Stimulated activated naive CD8-positive, alpha-beta T cell treated with anti-CD3 and anti-CD28 coated beads, Interleukin-15, Interleukin-2, amounts not matched to agents 100 U/mL and 50 U/mL, for 24 hours (primary cell): ENCODE data around the gene ITCH.
"Not testable (repeated sequence)": the region's sequence is repeated elsewhere in the genome, so short reads cannot be mapped to it uniquely, and the experiment has no call there.

Source experiments
- ATAC-seq: fragments of 150-1000 bp; cut with Tn5 transposase; one replicate; pipeline ENCODE4 v1.10.0; 2021
- DNase-seq: peaks from one replicate; pipeline ENCODE4 v3.0.0; 2021

ITCH gene

DNA sequence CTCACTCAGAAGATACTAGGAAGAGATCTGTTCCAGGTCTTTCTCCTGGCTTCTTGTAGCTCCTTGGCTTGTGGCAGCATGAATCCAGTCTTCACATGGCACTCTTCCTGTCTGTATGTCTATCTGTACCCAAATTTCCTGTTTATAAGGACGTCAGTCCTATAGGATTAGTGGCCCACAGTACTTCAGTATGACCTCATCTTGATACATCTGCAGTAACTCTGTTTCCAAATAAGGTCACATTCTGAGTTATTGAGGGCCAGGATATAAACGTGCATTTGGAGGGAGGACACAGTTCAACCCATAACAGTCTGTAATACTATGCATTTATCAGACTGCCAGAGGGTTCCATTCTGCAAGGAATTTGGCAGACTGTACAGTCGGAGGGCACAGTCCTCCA lies 95.6 kb downstream of the ITCH start:
- DNase-seq (no peak), ATAC-seq (no peak)

DNA sequence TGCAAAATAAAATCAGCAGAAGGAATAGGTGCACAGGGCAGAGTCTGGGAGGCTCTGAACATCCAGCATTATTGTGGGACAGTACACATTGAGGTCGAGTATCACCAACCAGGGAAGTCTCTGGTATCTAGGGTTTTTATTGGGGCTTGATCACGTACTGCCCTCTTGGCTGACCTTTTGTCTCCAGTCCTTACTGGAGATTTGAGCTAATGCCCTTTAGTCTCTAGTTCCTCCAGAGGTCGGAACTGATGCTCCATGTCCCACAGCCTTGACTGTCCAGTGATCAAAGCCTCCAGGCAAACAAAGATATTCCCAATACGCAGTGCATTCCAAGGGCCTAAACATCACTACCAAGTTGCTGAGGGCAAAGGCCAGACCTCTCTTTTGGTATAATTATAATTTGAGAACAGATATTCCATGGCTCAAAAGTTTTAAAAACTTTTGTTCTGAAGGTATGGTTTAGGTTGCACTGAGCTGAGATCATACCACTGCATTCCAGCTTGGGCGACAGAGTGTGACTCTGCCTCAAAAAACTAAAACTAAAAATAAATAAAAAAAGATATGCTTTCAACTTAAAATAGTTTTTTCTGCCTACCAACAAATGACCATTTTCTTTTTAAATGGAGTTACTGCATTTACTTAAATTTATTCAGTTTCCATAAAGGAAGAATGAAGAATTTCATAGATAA lies 96.3 kb downstream of the ITCH start:
- ATAC-seq (no peak), DNase-seq (no peak)

DNA sequence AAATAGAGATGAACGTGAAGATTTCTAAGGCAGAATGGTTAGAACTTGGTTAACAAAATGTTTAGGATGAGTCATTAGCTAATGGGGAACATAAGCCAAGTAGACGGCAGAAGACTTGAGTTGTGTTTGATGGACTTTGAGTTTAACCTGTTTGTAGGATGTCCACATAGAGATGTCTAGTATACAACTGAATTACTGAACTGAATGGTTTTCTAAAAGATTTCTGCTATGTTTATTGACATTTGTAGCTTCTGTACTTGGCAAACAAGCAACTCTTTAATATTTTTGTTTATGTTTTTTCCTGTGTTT lies 98.7 kb downstream of the ITCH start:
- no peak for DNase-seq
- ATAC-seq: no peak

DNA sequence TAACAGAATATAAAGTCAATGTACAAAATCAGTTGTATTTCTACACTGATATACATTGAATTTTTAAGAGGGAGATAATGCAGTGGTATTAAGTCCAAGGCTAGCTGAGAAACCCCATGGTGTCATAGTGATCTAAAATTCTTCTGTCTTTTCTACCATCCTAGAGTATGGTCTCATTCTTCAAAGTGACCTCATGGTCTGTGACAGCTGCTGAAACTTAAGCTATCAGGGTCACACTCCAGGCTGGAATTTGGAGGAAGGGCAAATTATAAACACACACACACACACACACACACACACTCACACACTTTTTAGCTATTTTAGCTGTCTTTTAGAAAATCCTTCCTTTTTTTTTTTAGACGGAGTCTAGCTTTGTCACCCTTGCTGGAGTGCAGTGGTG lies 105.9 kb downstream of the ITCH start:
- DNase-seq: no peak
- ATAC-seq: no peak

DNA sequence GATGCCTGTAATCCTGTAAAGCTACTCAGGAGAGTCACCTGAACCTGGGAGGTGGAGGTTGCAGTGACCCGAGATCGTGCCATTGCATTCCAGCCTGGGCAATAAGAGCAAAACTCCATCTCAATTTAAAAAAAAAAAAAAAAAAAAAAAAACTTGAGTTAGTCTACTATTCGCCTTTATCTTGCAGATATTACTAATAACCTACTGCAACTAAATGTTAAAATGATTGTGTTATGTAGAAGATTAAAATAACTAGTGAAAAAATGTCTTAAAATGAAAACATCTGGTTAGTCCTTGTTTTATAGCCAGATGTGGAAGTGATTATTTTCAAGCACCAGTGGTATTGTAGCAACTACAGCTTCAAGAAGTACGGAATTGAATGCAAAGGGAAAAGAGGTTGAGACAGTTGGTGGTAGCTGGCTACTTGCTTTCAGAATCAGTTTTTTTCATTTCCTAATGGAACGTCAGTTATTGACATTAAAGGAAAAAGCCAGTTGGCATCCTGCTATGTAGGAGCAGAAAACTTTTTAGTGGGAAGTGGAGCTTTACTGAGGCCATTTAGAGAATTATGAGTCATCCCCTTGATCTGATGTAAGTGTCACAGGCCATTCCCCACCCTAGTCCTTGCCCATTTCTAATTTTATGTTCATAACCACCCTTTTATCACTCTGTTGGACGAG lies 109.3 kb downstream of the ITCH start:
- no peak for DNase-seq
- ATAC-seq: no peak

DNA sequence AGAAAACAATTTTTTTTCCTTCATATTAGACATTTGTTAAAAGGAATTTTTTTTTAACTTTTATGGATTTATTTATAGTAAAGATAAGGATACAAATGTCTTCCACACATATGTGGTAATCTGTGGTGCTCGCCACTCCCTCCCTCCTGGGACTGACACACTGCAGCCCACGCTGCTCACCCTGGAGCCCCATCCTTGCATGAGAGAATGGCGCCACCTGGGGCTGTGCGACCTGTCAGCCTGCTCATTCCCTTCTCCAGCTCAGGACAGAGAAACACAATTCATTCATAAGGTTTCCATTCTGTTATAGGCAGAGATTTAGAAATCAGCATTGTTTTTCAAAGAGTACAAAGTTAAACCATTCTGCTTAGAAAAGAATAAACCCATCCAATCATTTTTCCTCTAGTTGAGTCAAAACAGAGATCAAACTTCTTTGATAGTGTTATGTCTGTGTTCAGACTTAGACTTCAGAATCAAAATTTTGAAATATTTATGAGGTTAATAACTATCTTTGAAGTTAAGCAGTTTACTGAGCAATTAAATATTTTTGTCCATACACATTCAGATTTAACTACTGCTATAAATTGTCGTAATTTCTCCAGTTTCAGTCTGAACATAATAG lies 110.3 kb downstream of the ITCH start:
- DNase-seq (peak; percentile 55), ATAC-seq (peak; percentile 63)

DNA sequence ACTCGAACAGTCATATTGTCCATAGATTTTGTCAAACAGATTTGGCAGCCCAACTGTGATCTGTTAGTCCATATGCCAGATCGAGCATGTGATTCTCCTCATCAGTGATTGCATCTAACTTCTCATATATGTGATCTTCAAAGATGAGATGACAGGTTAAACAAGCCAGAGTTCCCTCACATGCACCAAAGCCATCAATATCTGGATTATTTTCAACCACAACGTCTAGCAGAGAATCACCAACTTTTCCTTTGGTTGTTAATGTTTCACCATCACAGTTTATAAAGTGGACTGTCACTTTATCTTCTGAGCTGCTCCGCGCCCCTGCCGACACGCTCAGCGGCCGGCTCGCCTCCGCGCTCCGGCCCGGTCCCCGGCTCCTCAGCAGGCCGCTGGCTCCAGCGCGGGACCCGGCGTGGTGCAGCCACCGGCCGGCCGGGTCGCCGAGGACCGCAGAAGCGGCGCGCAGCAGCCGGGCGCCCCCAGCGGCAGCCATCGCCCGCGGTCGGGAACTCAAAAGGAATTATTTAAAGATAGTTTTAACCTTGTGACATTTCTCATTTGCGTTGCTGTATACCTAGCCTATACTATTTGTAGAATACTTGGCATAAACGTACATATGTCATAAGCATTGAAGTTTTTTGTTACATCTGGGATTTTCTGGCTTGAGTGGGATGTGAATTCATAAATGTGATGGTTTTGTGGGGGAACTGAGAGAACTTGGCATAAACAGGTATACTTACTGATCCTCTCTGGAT lies 113.1 kb downstream of the ITCH start:
- peak; percentile 66 for ATAC-seq

DNA sequence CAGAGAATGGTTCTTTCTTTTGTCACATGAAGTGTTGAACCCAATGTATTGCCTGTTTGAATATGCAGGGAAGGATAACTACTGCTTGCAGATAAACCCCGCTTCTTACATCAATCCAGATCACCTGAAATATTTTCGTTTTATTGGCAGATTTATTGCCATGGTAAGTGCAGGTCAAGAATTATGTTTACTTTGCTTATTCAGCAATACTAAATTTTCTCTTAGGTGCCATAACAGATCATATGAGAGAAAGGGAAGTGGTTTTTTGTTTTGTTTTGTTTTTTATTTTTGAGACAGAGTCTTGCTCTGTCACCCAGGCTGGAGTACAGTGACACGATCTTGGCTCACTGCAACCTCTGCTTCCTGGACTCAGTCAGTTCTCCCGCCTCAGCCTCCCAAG lies 116.6 kb downstream of the ITCH start:
- ATAC-seq: no peak
- no peak for DNase-seq

More for the DNA sequence above, 113.1 kb downstream of the ITCH start:
- DNase-seq: peak; percentile 48

DNA sequence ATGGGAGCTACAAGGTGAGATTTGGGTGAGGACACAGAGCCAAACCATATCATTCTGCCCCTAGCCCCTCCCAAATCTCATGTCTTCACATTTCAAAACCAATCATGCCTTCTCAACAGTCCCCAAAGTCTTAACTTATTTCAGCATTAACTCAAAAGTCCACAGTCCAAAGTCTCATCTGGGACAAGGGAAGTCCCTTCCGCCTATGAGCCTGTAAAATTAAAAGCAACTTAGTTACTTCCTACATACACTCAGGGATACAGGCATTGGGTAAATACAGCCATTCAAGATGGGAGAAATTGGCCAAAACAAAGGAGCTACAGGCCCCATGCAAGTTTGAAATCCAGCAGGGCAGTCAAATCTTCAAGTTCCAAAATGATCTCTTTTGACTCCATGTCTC lies 119.1 kb downstream of the ITCH start:
- DNase-seq, ATAC-seq: not testable (repeated sequence)

DNA sequence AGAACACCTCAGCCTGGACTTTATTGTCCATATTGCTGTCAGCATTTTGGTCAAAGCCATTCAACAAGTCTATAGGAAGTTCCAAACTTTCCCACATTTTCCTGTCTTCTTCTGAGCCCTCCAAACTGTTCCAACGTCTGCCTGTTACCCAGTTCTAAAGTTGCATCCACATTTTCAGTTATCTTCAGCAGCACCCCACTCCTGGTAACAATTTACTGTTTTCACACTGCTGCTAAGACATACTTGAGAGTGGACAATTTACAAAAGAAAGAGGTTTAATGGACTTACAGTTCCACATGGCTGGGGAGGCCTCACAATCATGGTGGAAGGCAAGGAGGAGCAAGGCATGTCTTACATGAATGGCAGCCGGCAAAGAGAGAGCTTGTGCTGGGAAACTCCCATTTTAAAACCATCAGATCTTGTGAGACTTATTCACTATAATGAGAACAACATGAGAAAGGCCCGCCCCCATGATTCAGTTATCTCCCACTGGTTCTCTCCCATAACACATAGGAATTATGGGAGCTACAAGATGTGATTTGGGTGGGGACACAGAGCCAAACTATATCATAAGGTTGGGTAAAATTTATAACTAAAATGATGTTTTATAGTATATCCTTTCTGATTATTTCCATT lies 120.6 kb downstream of the ITCH start:
- not testable (repeated sequence) for ATAC-seq, DNase-seq

DNA sequence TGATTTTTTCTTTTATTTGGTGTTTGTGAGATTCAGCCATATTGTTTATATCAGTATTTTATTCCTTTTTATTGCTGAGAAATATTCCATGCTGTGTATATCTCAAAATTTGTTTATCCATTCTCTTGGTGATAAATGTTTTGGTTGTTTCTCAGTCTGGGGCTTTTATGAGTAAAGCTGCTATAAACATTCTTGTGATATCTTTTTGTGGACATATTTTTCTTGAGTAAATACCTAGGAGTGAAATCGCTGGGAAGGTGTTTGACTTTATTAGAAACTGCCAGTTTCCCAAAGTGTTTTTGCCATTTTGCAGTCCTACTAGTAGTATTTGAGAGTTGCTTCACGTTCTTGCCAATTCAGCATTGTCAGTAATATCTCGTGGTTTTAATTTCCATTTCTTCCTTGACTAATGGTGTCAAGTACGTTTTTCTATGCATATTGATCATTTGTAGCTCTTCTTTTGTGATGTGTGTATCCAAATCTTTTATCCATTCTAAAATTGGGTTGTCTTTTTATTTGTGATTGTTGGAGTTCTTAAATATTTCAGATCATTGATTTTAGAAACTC lies 122.1 kb downstream of the ITCH start:
- DNase-seq (no peak), ATAC-seq (no peak)

DNA sequence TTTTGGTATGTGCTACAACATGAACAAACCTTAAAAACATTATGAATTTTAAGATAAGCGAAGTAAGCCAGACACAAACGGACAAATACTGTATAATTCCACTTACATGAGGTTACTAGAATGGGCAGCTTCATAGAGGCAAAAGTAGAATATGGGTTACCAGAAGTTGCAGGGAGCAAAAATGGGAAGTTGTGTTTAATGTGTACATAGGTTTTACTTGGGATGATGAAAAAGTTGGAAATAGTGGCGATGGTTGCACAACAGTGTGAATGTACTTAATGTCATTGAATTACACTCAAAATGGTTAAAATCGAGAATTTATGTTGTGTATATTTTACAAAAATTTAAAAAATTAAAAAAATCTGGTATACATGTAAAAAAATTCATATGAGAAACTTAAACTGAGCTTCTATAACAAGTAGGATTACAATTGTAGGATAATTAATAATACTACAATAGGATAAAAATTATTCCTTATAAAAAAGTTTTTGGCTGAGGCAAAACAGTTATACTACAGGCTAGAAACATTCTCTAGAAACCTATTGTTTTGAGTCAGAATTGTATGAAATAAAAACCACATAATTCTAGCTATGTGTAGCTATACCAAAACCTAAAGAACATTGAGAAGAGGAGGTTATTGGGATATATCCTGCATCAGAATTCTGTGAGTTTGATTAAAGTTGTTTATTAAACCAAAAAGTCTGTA lies 128.3 kb downstream of the ITCH start:
- DNase-seq (no peak), ATAC-seq (no peak)

DNA sequence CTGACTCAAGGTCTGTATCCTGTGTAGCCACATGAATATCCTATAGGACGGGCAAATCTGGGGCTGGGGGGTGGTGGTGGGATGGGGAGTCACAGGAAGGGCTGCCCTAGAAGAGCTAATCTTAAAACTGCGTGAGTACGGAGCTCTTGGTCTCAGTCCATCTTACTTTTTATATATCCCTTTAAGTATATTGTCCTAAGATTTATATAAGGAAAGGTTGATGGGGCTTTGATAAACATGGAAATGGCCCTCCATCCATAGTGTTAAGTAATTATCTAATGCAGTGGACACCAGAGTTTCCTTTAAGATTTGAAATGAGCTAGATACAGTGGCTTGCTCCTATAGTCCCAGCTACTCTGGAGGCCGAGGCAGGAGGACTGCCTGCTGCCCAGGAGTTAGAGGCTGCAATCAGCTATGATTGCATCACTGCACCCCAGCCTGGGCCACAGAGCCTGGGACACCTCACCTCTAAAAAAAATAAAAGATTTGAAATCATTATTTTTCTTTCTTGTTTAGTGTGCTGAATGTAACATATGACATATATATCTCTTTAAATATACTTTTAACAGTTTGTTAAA lies 128.9 kb downstream of the ITCH start:
- ATAC-seq (no peak), DNase-seq (no peak)

DNA sequence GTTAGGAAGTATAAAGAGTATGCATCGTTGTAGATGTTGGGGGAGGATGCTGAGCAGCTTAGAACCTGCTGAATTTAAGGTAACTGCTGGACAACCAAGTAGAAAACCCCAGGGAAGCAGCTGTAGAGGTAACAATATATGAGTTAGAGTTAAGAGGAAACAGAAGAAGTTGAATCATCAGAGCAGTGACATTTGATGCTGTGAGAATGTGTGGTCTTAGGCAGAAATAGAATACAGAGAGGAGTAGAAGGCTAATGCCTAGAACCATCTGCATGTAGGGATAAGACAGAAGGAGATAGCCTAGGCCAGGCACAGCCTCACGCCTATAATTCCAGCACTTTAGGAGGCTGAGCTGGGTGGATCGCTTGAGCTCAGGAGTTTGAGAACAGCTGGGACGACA lies 130.6 kb downstream of the ITCH start:
- ATAC-seq (no peak), DNase-seq (no peak)

DNA sequence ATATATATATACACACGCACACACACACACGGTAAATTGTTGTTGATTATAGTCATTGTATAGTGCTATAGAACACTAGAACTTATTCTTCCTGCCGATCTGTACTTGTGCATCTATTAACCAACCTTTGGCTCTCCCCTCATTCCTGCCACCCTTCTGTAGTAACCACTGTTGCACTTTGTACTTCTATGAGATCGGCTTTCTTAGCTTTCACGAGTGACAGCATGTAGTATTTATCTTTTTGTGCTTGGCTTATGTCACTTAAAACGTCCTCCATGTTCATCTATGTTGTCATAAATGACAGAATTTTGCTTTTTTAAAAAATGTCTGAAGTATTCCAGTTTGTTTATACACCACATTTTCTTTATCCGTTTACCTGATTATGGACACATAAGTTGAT lies 132.2 kb downstream of the ITCH start:
- no peak for DNase-seq
- no peak for ATAC-seq

DNA sequence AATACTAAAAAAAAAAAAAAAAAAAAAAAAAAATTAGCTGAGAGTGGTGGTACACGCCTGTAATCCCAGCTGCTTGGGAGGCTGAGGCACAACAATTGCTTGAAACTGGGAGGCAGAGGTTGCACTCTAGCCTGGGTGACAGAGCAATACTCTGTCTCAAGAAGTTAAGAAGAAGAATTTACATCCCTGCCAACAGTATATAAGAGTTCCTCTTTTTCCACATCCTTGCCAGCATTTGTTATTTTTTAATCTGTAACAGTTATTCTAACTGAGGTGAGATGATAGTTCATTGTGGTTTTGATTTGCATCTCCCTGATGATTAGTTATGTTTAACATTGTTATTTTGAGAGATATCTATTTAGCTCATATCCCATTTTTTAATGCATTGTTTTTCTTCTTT lies 132.8 kb downstream of the ITCH start:
- DNase-seq (no peak), ATAC-seq (no peak)

DNA sequence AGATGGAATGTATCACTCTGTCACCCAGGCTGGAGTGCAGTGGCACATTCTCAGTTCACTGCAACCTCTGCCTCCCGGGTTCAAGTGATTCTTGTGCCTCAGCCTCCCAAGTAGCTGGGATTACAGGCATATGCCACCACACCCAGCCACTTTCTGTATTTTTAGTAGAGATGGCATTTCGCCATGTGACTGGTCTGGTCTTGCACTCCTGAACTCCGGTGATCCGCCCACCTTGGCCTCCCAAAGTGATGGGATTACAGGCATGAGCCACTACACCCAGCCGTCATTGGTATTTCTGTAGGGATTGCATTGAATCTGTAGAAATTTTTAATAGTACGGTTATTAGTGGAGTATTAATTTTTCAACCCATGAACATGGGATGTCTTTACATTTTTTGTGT lies 134.5 kb downstream of the ITCH start:
- DNase-seq, ATAC-seq: not testable (repeated sequence)

DNA sequence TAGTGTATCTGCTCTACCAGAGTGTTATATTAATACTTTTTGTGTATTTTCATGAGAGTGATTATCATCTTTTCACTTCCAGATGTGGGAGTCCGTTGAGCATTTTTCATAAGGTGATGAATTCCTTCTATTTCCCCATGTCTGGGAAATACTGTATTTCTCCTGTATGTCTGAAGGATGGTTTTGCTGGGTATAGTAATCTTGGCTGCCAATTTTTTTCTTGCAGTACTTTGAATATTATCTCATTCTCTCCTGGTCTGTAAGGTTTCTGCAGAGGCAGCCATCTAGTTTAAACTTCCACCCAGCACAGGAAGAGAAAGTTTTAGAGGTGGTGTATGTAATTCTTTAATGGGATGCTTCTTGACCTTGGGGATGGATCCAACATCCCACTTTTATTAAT lies 137.8 kb downstream of the ITCH start:
- DNase-seq: no peak
- no peak for ATAC-seq

DNA sequence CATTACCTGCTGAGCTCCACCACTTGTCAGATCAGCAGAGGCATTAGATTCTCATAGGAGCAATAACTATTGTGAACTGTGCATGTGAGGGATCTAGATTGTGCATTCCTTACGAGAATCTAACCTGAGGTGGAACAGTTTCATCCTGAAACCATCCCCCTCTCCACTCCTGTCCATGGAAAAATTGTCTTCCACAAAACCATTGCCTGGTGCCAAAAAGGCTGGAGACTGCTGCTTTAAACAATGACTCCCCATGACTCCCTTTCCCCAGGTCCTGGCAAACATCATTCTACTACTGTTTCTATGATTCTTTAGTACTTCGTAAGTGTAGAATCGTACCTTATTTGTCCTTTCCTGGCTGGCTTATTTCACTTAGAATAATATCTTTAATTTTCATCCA lies 143.4 kb downstream of the ITCH start:
- ATAC-seq (no peak), DNase-seq (no peak)

DNA sequence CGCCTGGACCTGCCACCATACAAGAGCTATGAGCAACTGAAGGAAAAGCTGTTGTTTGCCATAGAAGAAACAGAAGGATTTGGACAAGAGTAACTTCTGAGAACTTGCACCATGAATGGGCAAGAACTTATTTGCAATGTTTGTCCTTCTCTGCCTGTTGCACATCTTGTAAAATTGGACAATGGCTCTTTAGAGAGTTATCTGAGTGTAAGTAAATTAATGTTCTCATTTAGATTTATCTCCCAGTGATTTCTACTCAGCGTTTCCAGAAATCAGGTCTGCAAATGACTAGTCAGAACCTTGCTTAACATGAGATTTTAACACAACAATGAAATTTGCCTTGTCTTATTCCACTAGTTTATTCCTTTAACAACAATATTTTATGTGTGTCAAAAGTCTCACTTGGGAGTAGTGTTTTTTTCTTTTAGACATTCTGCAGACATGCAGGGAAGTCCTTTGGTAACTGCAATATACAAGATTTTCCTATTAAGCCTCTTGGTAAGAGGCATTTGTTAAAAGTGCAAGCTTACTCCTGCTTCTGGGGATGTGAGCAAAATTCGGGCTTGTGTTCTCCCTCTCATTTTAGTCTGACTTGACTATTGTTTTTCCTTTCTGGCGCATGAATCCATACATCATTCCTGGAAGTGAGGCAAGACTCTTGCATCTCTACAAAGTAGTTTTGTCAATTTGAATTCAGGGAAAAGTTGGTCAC lies 144.8 kb downstream of the ITCH start:
- no peak for DNase-seq
- ATAC-seq: no peak

DNA sequence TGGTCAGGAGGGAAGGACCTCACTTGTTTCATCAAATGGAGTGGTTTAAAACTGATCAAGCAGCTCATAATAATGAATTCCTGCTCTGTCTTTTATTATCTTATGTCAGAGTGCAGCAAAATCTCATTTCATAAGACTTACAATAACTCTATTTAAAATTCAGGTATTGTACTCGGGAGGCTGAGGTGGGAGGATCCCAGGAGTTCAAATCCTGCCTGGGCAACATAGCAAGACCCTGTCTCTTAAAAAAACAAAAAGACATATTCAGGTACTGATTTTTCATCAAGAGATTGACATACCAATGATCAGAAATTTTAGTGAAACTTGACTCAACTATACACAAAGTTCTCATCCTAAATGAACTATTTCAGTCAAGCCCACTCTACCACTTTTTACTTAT lies 147.5 kb downstream of the ITCH start:
- ATAC-seq (no peak), DNase-seq (no peak)
